Panc1 (cell line): ENCODE results near the gene NELL2.

Experiments used
- CTCF ChIP-seq: fragments of 450-650 bp; IDR thresholded peaks from 2 replicates; pipeline ENCODE4 v1.5.1; 2017; ENCODE audit warnings: mild to moderate bottlenecking
- POLR2AphosphoS5 ChIP-seq: IDR thresholded peaks from 2 replicates; pipeline ENCODE4 v1.6.1; 2012; ENCODE audit warnings: mild to moderate bottlenecking, low read depth, low read length, moderate library complexity
- REST ChIP-seq, 2 experiments: IDR thresholded peaks; 2 replicates each; pipeline ENCODE4 v1.6.1; 2011 to 2012; ENCODE audit warnings: low read depth in 2 of 2, control low read depth in 1 of 2, low read length in 1 of 2, mild to moderate bottlenecking in 1 of 2, moderate library complexity in 1 of 2; ENCODE audit not compliant: insufficient read depth in 1 of 2
- SIN3A ChIP-seq: IDR thresholded peaks from 2 replicates; pipeline ENCODE4 v1.6.1; 2012; ENCODE audit warnings: low read depth, mild to moderate bottlenecking, low read length, moderate library complexity, borderline replicate concordance; ENCODE audit not compliant: insufficient read depth

- TF ChIP-seq CTCF (no peak), POLR2AphosphoS5 (no peak), SIN3A (no peak), REST (IDR thresholded peaks at IDR 0.05; ENCODE audit: insufficient read depth in 1 of 2, low read depth in 2 of 2, low read length in 1 of 2) (no peak)
Measured at GRCh38 chr12:44637875-44638274, 238.2 kb downstream of the NELL2 start.
